Endometrial microvascular endothelial cells (primary cell): Measurements from ENCODE around the gene SERPINA7. TPM values are rescaled to one million over a fixed set of nuclear protein-coding genes. Genes with fewer than 3 reads are reported as not detected.
"Not testable (repeated sequence)": the region's sequence is repeated elsewhere in the genome, so short reads cannot be mapped to it uniquely, and the experiment has no call there.

Source experiments
- in situ Hi-C: cut with HindIII; loops from 2 replicates; pipeline ENCODE4 v1.10.0; 2017; ENCODE audit warnings: low sequenced_read_pairs, low pct_unique_long_range_greater_than_20kb; ENCODE audit errors: inconsistent ontology term
- total RNA-seq: library from RNA; depleted of rRNA; stranded (reverse); fragments of >200 nt; gene quantifications from one replicate; pipeline ENCODE4 v1.2.3, GENCODE V29; 2015; ENCODE audit errors: inconsistent ontology term

The SERPINA7 gene
- not detected for total RNA-seq

GRCh38 chrX:106038625-106039024 lies at the start of gene SERPINA7:
SERPINA7 (minus strand) TSS chrX:106038727; CDS start chrX:106037058, 1,669 bp downstream.
- in situ Hi-C loops: no loop called here

GRCh38 chrX:106069048-106069447 lies 30.5 kb upstream of the SERPINA7 start:
- in situ Hi-C loops: no loop called here

- in situ Hi-C loops: no loop called here
Observed at GRCh38 chrX:106050054-106050453, 11.5 kb upstream of the SERPINA7 start.

- in situ Hi-C loops: no loop called here
Observed at GRCh38 chrX:106042296-106042695, 3.8 kb upstream of the SERPINA7 start.

- in situ Hi-C loops: no loop called here
Observed at GRCh38 chrX:106040861-106041260, 2.3 kb upstream of the SERPINA7 start.

- in situ Hi-C loops: no loop called here
Observed at GRCh38 chrX:106039920-106040319, 1.4 kb upstream of the SERPINA7 start.

- in situ Hi-C loops: no loop called here
Observed at GRCh38 chrX:106037835-106038473, 573 bp downstream of the SERPINA7 start.

- in situ Hi-C loops: no loop called here
Observed at GRCh38 chrX:106036716-106037115, 1.8 kb downstream of the SERPINA7 start.

GRCh38 chrX:106035064-106035463 lies 3.5 kb downstream of the SERPINA7 start:
- in situ Hi-C loops: no loop called here

GRCh38 chrX:106023947-106024346 lies 14.6 kb downstream of the SERPINA7 start:
- in situ Hi-C loops: no loop called here

- in situ Hi-C loops: no loop called here
Observed at GRCh38 chrX:106022238-106022637, 16.3 kb downstream of the SERPINA7 start.

GRCh38 chrX:106014119-106014775 lies 24.3 kb downstream of the SERPINA7 start:
- in situ Hi-C loops: no loop called here

GRCh38 chrX:106009145-106009544 lies 29.4 kb downstream of the SERPINA7 start:
- in situ Hi-C loops: no loop called here

- in situ Hi-C loops: no loop called here
Observed at GRCh38 chrX:106007815-106008214, 30.7 kb downstream of the SERPINA7 start.

GRCh38 chrX:106005684-106006083 lies 32.8 kb downstream of the SERPINA7 start:
- in situ Hi-C loops: no loop called here

GRCh38 chrX:106000609-106001008 lies 37.9 kb downstream of the SERPINA7 start:
- in situ Hi-C loops: not testable (repeated sequence)

- in situ Hi-C loops: no loop called here
Observed at GRCh38 chrX:106000203-106000602, 38.3 kb downstream of the SERPINA7 start.

- in situ Hi-C loops: no loop called here
Observed at GRCh38 chrX:105999294-105999693, 39.2 kb downstream of the SERPINA7 start.

GRCh38 chrX:105988487-105988886 lies 50.0 kb downstream of the SERPINA7 start:
- in situ Hi-C loops: not testable (repeated sequence)
